ENCODE results near the gene PRICKLE4.

- TF ChIP-seq TOX (CRISPR knock-in tag; IDR thresholded peaks at IDR 0.05; ENCODE audit: borderline replicate concordance) (no peak), PPARA (CRISPR knock-in tag; IDR thresholded peaks at IDR 0.05; ENCODE audit: borderline replicate concordance) (no peak)
Observed at GRCh38 chr6:41748102-41748477, 32.5 kb upstream of the PRICKLE4 start.
